ENCODE data around the gene ELF5.

- TF ChIP-seq, protein P1, sequence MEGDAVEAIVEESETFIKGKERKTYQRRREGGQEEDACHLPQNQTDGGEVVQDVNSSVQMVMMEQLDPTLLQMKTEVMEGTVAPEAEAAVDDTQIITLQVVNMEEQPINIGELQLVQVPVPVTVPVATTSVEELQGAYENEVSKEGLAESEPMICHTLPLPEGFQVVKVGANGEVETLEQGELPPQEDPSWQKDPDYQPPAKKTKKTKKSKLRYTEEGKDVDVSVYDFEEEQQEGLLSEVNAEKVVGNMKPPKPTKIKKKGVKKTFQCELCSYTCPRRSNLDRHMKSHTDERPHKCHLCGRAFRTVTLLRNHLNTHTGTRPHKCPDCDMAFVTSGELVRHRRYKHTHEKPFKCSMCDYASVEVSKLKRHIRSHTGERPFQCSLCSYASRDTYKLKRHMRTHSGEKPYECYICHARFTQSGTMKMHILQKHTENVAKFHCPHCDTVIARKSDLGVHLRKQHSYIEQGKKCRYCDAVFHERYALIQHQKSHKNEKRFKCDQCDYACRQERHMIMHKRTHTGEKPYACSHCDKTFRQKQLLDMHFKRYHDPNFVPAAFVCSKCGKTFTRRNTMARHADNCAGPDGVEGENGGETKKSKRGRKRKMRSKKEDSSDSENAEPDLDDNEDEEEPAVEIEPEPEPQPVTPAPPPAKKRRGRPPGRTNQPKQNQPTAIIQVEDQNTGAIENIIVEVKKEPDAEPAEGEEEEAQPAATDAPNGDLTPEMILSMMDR (IDR thresholded peaks at IDR 0.05) = no peak
- no peak for TF ChIP-seq EP300 (IDR thresholded peaks at IDR 0.05)
- no peak for TF ChIP-seq POLR2A (IDR thresholded peaks at IDR 0.05)
- no peak for TF ChIP-seq POLR2AphosphoS5 (IDR thresholded peaks at IDR 0.05)
Measured at GRCh38 chr11:34546511-34547209, 33.1 kb upstream of the ELF5 start.
